HG03095 (cell line): ENCODE data around the gene GPR137.

Experiments used
- ATAC-seq: cut with Tn5 transposase; IDR thresholded peaks from one replicate; pipeline ENCODE4 v1.9.1; 2021; ENCODE audit warnings: moderate library complexity; ENCODE audit not compliant: unreplicated experiment

GPR137 gene

DNA sequence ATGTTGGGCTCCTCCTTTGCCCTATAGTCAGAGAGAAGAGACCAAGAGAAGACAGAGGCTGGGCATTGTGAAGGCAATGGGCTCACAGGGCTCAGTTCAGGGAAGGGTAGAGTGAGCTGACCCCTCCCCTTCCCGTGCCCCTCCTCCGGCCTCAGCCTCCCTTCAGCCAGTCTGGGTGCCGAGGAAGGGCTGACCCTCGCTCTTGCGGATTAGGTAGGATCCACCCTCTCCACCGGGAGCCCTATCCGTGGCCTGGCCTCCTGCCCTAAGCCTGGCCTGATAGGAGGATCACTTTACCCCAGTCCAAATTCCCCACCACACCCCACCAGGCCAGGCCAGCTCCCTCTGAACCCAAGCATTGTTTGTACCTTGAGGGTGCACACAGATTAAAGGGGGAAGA is 37.1 kb upstream of the GPR137 start:
- no peak for ATAC-seq

DNA sequence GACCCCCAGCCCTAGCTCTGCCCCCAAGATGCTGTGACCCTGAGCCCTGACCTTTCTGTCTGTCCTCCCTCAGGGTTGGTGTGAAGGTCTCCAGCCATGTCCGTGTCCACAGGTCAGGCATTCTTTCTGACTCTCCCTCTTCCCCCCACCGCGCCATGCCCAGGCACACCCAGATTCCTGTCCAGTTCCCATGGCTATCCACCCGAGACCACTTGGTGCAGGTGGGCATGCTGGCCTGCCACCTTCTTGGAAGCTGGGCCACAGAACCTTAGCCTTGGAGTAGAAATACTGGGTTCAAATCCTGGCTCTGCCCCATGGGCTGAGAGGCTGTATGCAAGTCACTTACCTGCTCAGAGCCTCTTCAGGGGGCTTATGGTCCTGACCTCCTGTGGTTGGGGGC is 36.6 kb upstream of the GPR137 start:
- no peak for ATAC-seq

DNA sequence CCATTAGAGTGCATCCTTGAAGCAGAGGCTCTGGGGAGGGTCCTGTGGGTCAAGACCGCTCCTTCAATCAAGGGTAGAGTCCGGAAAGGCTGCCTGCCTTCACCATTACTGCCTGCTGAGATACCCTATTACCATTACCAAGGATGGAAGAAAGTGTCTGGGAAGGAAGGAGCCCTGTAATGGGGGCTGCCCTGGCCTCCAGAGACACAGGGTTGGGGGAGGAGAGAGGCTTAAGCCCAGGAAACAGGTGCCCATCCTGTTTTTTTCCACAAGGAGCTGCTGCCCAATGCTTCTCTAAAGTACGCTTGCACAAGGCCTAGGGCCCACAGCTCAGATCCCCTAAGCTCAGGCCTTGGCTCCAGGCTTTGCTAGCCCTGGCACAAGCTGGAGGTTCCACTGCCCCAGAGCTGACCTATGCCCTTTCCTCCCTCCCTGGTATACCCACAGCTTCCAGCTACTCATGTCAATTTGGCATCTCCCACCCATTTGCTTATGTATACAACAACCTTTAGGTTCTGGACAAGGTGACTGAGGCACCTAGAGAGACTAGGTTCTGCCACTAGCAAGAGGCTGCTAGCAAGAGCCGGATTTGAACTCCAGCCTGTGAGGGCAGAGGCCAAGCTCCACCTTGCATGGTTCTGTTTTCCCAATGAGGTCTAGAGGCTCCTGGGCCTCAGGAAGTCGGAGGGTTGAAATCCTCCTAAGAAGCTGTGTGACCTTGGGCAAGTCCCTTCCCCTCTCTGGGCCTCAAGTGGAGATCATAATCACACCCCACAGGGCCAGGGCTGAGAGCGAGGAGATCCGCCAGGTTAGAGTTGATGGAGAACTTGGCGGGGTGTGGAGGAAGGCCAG is 35.9 kb upstream of the GPR137 start:
- ATAC-seq = no peak

DNA sequence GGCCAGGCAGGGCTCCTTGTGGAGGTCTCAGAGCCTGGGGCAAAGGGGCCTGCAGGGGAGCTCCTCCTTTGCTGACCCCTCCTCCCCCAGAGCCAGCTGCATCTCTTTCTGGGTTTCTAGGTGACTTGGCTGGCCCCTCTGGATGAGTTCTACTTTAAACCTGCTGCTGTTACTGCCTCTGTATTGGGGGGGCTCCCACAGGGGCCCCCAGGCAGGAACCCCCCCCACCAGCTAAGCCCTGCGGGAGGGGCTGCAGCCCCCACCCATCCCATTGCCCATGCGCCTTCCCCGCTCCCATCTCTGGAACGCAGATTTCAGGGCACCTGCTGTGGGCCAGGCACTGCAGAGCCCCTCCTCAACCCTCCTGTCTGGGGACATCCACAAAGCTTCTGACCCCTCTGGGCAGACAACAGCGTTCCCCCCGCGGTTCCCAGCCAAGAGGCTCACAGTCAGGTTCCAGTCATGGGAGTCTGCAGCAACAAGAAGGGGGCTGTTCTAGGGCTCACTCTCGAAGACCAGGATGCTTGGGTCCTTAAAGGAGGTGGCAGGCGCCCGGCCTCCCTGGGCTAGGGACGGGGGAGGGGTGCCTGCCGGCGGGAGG is 35.1 kb upstream of the GPR137 start:
- ATAC-seq = no peak

DNA sequence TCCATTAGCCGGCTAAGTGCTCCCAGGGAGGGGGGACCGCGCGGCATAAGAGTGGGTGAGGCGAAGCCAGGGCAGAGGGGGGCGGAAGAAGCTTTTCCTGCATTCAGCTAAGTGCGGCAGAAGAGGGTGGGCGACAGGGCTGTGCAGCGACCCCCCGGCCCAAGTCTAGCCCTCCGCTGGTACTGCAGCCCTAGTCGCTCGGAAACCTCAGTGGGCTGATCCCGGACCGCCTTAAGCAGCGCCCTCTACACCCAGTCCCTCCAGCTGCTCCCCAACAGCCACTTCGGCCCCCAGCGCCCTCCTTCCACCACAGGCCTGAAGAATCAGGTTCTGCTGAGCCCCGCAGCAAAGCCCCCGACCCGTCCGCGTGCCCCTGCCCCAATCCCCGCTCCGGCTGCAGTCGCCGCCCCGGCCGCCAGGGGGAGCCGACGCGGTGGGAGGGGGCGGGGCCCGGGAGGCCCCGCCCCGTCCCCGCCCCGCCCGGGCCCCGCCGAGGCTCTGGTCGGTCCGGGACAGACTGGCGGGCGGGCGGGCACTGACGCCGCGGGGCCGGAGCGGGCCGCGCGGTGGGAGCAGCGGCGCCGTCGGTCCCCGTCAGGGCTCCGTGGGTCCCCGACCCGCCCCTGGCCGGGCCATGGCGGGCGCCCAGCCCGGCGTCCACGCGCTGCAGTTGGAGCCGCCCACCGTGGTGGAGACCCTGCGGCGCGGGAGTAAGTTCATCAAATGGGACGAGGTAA is 34.5 kb upstream of the GPR137 start, which contains the start of gene PLCB3:
Gene PLCB3 (plus strand): TSS at position 515 of the 737 bp plus-strand sequence. CDS start 120 bp downstream, at position 635.
- ATAC-seq = no peak

DNA sequence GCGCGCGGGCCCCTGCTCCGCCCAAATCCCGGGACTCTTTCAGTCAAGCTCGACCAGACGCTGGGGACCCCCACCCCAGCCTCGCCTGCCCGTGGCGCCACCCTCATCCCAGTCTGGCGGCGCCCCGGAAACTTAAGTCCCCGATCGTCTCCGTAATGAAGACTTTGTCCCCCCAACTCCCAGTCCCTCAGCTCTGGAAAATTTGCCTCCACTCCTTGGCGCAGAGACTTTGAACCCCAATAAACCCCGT is 34.0 kb upstream of the GPR137 start:
- no peak for ATAC-seq

DNA sequence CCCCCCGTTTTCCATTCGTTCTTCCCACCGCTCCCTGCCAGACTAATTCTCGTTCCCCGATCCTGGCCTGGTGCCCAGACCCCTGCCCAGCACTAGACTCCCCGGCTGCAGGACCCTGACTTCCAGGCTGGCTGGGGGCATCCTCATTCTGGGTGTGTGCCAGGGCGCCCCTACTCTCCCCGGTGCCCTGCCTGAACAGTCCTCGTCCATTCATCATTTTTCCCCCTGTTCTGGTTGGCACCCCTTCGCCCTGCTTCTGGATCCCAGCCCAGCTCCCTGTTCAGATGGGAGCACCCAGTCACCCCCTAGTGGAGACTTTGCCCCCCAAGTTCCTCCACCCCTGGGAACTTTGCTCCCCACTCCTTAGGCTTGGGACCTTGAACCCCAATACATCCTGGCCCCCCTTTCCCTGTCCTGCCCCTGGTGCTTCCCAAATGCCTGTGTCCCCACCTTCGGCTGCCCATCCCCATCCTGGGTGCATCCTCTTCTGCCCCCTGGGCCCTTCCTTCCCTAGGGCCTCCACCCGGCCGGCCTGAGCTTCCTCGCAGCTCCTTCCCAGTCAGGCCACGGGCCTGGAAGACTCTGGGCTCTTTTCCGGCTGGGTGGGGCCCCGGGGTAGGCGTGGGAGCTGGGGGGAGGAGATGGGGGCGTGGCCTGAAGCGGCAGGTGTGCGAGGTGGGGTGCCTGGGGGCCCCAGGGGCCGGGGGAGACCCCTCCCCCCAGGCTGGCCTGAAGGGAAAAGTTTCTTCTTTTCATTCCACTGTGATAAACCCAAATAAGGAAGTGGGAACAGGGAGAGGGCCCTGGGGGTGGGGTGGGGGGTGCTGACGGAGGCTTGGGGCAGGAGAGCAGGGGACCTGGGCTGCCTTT is 33.4 kb upstream of the GPR137 start:
- ATAC-seq = no peak

DNA sequence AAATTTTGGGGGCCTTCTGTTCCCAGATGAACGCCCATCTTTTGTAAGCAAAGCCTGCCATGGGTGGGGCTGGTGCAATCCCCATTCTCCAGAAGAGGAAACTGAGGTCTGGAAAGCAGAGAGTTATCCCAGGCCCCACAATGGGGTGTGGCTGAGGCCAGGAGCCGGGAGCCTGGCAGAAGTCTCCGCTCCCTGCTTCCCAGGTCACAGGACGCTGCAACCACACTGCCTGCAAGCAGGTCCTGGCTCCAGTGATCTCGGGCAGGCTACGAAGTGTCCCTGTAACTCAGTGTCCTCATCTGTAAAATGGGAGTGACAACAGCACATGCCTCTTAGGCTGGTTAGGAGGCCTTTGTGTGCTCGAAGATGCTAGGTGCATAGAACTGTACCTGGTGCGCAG is 32.6 kb upstream of the GPR137 start:
- no peak for ATAC-seq

DNA sequence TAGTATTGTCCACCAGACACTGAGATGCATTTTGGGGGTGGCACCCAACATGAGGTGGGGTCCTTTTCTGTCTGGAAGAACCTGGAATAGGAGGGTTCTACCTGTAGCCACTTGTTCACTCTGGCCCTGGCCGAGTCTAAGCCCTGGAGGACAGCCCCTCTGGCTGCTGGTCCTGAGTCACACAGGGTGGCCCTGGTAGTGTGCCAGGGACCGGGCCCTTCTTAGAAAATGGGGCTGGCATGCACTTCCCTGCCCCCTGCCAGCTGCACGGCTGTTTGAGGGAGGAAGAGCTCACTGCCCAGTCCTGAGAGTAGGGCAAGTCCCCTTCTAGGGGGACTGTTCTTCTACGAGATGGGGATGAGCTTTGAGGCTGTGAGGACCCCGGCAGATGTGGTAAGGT is 32.2 kb upstream of the GPR137 start:
- no peak for ATAC-seq

DNA sequence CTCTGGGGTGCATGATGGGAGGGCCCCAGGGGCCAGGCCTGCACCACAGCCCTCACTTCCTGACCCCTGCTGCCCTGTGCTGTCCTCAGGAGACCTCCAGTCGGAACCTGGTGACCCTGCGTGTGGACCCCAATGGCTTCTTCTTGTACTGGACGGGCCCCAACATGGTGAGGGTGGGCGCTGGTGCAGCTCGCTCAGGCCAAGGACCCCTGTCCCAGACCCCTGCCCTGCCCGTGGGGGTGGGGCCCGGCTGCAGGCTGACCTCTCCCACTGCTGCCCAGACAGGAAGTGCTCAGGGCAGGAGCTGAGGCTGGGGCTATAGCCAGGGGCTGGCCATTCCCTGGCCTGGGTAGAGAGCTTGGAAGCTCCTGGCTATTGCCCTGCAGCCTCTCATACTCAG is 31.3 kb upstream of the GPR137 start:
- ATAC-seq = no peak

DNA sequence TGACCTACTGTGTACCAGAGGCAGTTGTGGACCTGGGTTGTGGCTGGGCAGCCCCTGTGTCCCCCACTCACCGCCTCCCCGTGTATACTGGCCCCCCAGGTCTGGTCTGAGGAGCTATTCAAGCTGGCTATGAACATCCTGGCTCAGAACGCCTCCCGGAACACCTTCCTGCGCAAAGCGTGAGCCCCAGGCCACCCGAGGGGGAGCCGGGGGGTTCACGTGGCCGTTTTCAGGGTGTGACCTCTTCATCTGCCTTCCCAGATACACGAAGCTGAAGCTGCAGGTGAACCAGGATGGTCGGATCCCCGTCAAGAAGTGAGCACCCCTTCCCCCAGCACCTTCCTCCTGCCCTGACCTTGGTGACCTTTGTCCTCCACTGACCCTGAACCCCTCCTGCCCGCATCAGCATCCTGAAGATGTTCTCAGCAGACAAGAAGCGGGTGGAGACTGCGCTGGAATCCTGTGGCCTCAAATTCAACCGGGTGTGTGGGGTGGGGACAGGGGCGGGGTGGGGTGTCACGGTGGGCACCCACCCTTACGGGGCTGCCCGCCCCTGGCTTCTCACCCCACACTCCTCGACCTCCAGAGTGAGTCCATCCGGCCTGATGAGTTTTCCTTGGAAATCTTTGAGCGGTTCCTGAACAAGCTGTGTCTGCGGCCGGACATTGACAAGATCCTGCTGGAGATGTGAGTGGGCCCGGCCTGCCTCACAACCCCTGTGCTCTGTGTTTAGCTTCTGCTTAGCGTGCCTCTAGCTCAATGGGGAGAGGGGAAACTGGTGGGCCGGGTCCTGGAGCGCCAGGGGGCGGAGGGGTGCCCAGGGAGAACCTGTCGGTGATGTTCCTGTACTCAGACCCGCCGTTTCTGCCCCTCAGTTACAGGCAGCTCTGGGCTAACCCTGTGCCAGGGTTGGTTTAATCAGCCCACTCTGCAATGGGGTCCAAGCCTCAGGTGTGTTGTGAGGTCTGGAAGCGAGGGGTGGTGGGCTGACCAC is 30.2 kb upstream of the GPR137 start:
- no peak for ATAC-seq

DNA sequence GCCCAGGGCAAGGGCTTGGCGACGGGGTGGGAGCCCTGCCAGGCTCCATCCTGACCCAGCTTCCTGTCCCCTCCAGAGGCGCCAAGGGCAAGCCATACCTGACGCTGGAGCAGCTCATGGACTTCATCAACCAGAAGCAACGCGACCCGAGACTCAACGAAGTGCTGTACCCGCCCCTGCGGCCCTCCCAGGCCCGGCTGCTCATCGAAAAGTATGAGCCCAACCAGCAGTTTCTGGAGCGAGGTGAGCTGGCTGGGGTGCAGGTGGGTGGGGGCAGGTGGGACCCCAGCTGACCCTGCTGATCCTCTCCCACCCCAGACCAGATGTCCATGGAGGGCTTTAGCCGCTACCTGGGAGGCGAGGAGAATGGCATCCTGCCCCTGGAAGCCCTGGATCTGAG is 29.3 kb upstream of the GPR137 start:
- ATAC-seq = no peak

DNA sequence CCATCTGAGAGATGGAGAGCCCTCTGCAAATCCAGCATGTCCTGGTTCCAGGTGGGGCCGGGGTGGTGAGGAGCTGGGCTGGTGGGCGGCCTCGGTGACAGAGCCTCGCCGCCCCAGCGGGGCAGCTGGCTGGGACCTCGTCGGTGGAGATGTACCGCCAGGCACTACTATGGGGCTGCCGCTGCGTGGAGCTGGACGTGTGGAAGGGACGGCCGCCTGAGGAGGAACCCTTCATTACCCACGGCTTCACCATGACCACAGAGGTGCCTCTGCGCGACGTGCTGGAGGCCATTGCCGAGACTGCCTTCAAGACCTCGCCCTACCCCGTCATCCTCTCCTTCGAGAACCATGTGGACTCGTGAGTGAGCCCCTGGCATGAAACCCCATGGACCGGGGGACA is 27.3 kb upstream of the GPR137 start:
- no peak for ATAC-seq

DNA sequence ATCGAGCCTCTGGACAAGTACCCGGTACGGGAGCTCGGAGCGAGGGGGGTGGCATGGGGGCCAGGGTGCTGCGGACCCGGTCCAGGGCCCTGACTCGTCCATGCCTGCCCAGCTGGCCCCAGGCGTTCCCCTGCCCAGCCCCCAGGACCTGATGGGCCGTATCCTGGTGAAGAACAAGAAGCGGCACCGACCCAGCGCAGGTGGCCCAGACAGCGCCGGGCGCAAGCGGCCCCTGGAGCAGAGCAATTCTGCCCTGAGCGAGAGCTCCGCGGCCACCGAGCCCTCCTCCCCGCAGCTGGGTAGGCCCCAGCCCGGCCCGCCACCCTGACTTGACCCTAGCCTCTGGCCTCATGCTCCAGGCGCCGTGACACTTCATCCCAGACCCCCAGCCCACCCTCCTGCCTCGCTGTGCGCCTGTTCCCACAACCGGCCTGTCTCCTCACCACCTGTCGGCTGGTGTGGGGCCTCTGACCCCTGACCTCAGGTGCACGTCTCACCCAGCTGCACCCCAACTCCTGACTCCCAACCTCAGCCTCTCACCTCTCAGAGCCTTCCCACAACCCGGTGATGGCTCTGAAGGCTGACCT is 26.6 kb upstream of the GPR137 start:
- no peak for ATAC-seq

DNA sequence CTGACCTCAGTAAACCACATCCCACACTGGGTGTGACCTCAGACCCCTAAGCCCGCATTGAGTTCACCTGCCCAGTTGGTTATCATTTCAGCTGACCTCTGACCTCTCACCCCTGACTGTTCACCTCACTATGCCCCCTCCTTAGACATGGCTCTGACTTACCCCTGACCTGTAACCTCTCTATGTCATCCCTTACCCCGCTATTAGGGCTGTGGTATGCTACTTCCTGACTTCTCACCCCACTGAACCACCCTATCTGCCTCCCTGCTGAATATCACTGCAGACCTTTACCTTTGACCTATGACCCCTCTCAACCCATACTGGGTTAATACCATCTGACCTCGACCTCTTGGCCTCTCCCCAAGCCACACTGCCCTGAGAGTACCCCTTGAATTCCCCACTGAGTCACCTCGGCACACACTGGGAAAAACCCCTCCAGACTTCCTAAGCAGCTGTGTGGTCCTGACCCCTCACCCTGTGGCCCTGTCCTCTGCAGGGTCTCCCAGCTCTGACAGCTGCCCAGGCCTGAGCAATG is 26.0 kb upstream of the GPR137 start:
- ATAC-seq = no peak

DNA sequence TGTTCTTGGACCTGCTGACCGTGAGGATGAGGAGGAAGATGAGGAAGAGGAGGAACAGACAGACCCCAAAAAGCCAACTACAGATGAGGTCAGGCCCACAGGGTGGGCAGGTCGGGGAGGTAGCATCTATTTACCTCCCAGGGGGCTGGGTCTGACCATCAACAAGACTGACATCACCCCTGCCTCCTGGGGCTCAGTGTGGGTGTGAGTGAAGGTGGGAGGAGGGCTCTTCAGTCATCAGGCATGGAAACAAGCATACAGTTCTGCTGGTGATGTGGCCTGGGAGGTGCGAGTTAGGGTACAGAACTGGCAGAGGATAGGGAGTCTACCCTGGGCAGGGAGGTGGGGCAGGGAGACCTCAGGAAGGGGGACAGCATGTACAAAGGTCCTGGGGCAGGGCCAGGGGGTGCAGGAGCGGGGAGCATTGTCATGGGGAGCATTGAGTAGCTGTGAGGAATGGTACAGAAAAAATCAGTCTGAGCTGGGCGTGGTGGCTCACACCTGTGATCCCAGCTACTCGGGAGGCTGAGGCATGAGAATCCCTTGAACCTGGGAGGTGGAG is 25.4 kb upstream of the GPR137 start:
- ATAC-seq = no peak

DNA sequence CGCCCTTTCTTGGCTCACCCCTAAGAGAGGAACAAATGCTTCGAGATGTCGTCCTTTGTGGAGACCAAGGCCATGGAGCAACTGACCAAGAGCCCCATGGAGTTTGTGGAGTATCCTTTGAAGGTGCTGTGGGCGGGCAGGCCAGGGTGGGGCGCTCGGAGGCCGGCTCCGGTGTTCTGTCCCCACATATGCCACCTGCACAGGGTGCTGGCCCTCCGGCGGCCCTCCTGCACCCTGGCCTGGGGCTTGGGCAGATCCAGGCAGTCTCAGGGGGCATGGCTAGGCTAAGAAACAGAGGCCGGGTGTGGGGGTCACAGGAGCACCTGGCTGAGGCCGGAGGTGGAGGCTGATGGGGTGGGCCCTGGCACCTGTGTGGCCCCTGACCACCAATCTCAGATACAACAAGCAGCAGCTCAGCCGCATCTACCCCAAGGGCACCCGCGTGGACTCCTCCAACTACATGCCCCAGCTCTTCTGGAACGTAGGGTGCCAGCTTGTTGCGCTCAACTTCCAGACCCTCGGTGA is 24.0 kb upstream of the GPR137 start:
- ATAC-seq = no peak

DNA sequence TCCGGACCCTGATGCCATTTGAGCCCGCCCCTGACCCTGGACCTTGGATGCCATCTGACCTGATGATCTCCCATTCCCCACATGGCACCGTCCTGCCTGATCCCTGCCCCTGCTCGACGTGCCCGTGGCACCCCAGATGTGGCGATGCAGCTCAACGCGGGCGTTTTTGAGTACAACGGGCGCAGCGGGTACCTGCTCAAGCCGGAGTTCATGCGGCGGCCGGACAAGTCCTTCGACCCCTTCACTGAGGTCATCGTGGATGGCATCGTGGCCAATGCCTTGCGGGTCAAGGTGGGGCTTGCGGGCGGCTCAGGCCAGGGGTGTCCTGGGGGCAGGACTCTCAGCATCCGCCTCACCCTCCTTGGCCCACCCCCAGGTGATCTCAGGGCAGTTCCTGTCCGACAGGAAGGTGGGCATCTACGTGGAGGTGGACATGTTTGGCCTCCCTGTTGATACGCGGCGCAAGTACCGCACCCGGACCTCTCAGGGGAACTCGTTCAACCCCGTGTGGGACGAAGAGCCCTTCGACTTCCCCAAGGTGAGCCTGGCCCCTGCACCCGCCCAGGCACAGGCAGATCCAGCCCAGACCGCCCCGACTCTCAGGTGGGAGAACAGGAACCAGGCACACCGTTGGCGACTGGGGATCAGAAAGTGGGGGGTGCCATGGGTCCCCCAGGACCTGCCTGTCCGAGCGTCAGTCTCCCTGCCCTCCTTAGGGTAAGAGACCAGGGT is 23.2 kb upstream of the GPR137 start:
- ATAC-seq = no peak
